HG02870 (cell line): ENCODE measurements around the gene CORT.
A peak's percentile ranks its signal among the peaks of the same experiment; 100 is the strongest.
"Not testable (repeated sequence)": the region's sequence is repeated elsewhere in the genome, so short reads cannot be mapped to it uniquely, and the experiment has no call there.

Source experiments
- ATAC-seq: cut with Tn5 transposase; IDR thresholded peaks from one replicate; pipeline ENCODE4 v1.9.1; 2021; ENCODE audit warnings: mild to moderate bottlenecking, moderate library complexity; ENCODE audit not compliant: unreplicated experiment

The CORT gene

DNA sequence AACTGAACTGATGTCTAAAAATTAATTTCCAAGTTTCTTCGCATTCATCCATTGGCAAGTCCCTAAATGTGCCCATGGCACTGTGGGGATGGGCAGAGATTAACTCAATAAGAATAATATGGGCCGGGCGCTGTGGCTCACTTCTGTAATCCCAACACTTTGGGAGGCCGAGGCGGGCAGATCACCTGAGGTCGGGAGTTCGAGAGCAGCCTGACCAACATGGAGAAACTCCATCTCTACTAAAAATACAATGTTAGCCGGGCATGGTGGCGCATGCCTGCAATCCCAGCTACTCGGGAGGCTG is 24.4 kb downstream of the CORT start:
- ATAC-seq: not testable (repeated sequence)

DNA sequence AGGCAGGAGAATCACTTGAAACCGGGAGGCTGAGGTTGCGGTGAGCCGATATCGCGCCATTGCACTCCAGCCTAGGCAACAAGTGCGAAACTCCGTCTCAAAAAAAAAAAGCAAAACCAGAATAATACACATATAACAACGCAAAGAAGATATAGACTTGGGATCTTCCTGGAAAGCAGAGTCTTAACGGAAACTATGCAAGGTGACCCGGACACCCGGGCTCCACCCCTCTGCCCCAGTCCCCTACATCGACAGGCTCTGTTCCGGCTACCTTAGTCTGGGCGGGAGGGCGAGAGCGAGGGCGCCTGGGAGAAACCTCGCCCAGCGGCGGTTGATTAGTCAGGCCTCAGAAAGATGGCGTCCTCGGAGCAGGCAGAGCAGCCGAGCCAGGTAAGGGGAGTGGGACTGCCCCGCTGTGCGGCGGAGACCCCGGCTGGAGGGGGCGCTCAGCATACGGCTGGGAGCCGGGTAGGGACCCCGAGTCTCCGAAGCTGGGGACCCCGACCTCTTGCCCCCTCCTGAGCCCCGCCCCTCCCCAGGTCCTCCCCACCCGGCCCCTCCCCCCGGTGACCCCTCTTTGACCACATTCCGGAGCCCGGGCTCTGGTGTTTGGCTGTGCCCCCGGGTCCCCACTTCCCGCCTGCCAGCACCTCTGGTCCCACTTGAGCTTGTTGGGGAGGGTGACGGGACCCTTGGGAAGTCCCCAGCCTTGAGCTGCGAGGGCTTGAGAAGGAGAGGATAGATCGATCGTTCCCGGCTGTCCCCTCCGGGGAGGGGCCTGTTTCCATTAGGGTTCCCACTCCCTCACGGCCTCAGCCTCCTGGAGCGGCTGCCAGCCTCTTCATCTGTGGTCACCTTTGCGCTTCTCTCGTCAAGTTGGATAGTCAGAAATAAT is 25.0 kb downstream of the CORT start, which contains the start of gene PEX14:
Gene PEX14, plus strand, starts transcription at position 338 of the 895 bp plus-strand sequence. Its CDS starts 17 bp downstream, at position 355.
- peak; percentile 54 for ATAC-seq

DNA sequence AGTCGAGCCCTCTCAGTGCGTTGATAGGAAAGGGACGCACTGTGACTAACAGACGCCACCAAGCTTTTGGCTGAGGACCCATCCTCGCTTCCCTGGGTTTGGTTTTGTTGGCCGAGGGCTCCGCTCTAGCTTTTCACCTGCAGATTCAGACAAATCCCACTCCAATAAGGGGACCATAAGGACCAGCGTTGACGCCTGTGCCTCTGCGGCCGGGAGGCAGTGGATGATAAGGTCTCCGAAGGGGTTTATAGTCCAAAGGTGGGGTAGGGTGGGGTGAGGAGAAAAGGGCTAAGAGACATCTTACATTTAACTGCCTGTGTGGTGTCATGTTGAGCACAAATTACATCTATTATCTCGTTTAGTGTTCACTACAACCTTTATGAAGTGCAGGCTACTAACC is 25.7 kb downstream of the CORT start:
- no peak for ATAC-seq

GRCh38 chr1:10479296-10479695 is 29.5 kb downstream of the CORT start:
- no peak for ATAC-seq

- no peak for ATAC-seq
Measured at GRCh38 chr1:10480614-10481013, 30.8 kb downstream of the CORT start.

GRCh38 chr1:10484521-10484920 is 34.7 kb downstream of the CORT start:
- no peak for ATAC-seq

GRCh38 chr1:10489291-10490055 is 39.6 kb downstream of the CORT start:
- no peak for ATAC-seq

GRCh38 chr1:10490286-10490970 is 40.6 kb downstream of the CORT start:
- ATAC-seq: no peak

- no peak for ATAC-seq
Measured at GRCh38 chr1:10494418-10494753, 44.6 kb downstream of the CORT start.

GRCh38 chr1:10494754-10495474 is 45.1 kb downstream of the CORT start:
- ATAC-seq: peak; percentile 54

- no peak for ATAC-seq
Measured at GRCh38 chr1:10495475-10495817, 45.6 kb downstream of the CORT start.

DNA sequence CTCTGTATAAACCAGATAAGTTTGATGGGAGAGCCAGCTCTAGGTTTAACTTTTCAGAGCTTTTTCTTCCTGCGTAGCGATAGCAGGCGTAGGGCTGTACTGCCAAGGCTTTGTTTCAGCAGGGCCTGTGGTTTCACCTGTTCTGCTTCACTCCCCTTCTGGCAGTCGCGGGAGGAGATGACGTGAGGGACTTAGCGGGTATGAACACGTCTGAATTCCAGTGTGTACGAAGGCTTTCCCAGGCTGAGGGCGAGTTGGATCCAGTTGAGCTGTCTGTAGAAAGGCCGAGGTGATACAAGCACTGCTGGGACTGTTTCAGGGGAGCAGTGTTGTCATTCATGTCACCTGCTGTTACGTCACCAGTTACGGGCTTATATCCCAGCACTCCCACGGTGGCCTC is 46.1 kb downstream of the CORT start:
- ATAC-seq: no peak

DNA sequence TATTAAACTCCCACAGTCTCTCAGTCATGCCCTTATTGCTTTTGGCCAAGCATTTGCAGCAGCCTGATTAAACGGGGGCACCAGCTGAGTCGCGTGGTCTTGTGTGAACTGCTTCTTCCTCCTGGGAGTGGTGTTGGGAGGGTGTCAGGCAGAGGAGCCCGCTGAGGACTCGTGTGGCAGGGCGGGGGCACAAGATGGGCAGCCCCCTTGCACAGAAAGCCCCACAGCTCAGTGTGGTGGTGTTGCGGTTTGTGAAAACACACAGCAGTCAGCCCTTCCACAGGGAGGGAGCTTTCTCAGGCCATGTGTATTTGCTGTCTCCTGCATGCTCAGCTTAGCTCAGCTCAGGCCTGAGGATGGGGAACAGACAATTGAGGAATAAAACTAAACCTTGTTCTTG is 47.3 kb downstream of the CORT start:
- no peak for ATAC-seq

DNA sequence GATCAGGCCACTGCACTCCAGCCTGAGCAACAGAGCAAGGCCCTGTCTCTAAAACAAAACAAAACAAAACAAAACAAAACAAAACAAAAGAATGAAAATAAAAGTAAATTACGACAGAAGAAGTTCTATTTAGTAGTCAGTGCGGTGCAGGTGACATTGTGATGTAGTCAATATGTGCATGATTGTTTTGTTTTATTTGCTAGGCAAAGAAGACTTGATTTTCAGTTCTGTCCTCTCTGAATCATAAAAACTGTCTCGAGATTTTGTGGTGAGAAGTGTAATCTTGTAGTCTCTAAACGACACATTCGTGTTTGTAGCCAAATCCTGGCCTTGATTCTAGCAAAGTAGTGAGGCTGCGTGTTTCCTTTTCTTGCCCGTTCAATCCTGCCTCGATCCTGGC is 48.4 kb downstream of the CORT start:
- ATAC-seq: no peak
